ENCODE measurements around the gene TTR. TPM values are rescaled to one million over a fixed set of nuclear protein-coding genes. Genes with fewer than 3 reads are reported as not detected.

The TTR gene
- total RNA-seq, 4 donors from 2014 or later = 2.5 TPM; not detected in 3

DNA sequence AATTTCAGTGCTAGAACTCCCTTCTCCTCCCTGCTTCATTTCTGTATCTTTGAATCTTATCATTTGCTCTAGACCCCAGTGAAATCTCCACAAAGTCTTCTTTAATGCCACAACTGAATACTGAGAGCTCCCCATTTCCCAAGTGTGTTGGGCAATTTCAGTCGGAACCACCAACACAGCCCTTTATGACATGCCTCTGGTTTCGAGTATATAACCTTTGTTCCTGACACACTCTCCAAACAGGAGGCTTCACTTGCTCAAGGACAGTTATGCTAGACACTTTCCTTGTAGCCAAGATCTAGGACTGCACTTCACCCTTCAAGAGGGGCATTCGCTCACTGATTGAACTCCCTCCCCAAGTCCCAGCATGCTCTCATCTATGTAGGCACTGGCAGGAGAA, 18.6 kb upstream of the TTR start:
- no peaks in the 10 kb centered on the region for H3K9me3 ChIP-seq
- H3K36me3 ChIP-seq = no peaks in the 10 kb centered on the region
- no peaks in the 10 kb centered on the region for H3K27me3 ChIP-seq
- no peak overlapping the region for H3K27ac ChIP-seq
- TF ChIP-seq POLR2A (IDR thresholded peaks at IDR 0.05) = no peak
- TF ChIP-seq, protein P1, sequence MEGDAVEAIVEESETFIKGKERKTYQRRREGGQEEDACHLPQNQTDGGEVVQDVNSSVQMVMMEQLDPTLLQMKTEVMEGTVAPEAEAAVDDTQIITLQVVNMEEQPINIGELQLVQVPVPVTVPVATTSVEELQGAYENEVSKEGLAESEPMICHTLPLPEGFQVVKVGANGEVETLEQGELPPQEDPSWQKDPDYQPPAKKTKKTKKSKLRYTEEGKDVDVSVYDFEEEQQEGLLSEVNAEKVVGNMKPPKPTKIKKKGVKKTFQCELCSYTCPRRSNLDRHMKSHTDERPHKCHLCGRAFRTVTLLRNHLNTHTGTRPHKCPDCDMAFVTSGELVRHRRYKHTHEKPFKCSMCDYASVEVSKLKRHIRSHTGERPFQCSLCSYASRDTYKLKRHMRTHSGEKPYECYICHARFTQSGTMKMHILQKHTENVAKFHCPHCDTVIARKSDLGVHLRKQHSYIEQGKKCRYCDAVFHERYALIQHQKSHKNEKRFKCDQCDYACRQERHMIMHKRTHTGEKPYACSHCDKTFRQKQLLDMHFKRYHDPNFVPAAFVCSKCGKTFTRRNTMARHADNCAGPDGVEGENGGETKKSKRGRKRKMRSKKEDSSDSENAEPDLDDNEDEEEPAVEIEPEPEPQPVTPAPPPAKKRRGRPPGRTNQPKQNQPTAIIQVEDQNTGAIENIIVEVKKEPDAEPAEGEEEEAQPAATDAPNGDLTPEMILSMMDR (IDR thresholded peaks at IDR 0.05) = no peak
- H3K4me3 ChIP-seq = no peak overlapping the region
- no peaks in the 10 kb centered on the region for H3K4me1 ChIP-seq
- DNase-seq = no peak

DNA sequence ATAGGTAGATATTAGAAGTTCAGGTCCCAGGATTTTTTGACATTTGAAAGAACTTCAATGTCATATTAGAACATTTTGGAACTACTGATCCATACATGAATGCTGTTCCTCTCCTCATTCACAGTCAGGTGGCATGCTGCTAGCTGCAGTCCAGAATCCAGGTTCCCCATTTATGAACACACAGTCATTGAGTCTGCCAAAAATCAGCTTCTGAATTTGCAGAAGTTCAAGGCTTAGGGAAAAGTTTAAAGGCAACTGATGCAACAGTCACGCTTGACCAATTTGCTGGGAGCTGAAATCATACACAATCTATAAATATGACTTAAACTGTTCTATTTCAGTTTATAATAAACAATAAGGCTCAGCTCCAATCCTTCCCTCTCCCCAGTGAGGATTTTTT, 17.3 kb upstream of the TTR start:
- no peak for DNase-seq
- H3K9me3 ChIP-seq = no peaks in the 10 kb centered on the region
- H3K27me3 ChIP-seq = no peaks in the 10 kb centered on the region
- no peak for TF ChIP-seq POLR2A (IDR thresholded peaks at IDR 0.05)
- TF ChIP-seq, protein P1 (IDR thresholded peaks at IDR 0.05) = no peak
- H3K4me3 ChIP-seq = no peak overlapping the region
- H3K36me3 ChIP-seq = no peaks in the 10 kb centered on the region
- no peaks in the 10 kb centered on the region for H3K4me1 ChIP-seq
- no peak overlapping the region for H3K27ac ChIP-seq

DNA sequence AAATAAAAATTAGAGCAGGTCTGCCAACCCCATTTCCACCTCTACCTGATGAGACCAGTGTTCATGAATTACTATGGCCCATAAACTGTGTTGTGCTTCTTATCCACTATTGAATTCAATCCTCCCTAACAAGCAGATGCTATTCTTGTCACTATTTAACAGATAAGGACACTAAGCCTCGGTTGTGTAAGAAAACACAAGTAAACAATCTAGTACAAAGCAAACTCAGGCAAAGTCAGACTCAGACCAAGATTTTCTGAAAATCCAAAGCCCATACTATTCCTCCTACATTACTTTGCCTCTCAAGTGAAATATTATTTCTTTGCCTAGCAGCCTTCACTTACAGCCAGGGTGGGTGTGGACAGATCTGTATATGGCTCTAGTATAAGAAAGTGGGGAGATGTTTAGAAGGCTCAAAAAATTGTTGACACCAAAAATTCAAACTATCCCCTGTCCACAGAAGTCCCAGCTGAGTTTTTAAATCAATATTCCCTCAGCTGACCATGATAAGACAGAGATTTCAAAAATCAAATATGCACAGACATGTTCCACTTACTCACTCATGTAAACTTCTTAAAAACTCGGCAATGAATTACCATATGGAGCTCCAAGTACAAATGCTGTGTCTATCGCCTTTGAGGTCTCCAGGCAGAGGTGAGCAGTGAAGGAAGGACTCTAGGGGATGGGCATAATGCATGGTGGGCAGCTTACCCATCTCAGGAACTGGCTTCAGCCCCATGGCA, 16.0 kb upstream of the TTR start:
- no peaks in the 10 kb centered on the region for H3K36me3 ChIP-seq
- no peaks in the 10 kb centered on the region for H3K27me3 ChIP-seq
- no peaks in the 10 kb centered on the region for H3K9me3 ChIP-seq
- TF ChIP-seq, protein P1 (IDR thresholded peaks at IDR 0.05) = no peak
- TF ChIP-seq POLR2A (IDR thresholded peaks at IDR 0.05) = no peak
- no peak for DNase-seq
- no peaks in the 10 kb centered on the region for H3K4me1 ChIP-seq
- no peak overlapping the region for H3K27ac ChIP-seq
- no peak overlapping the region for H3K4me3 ChIP-seq

DNA sequence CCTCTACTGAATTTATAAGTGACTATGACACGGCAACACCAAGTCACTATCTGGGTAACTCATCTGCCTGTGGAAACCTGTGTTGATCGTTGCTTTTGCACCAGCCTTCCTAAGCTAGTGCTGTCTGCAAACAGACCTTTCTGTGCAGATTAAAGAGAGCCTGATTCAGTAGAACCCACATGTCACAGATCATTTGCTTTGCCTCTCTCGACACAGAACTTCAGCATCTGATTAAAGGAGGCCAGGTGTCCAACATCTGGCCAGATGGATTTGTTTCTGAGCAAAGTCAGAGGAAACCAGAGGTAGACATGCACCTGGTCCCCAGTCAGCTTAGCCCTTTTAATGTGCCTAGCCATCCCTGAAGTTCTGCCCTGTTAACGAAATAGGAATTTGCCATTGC, 15.0 kb upstream of the TTR start:
- TF ChIP-seq, protein P1 (IDR thresholded peaks at IDR 0.05) = no peak
- TF ChIP-seq POLR2A (IDR thresholded peaks at IDR 0.05) = no peak
- no peaks in the 10 kb centered on the region for H3K27me3 ChIP-seq
- H3K4me1 ChIP-seq = no peaks in the 10 kb centered on the region
- no peaks in the 10 kb centered on the region for H3K9me3 ChIP-seq
- no peak overlapping the region for H3K4me3 ChIP-seq
- no peaks in the 10 kb centered on the region for H3K36me3 ChIP-seq
- no peak overlapping the region for H3K27ac ChIP-seq
- no peak for DNase-seq

DNA sequence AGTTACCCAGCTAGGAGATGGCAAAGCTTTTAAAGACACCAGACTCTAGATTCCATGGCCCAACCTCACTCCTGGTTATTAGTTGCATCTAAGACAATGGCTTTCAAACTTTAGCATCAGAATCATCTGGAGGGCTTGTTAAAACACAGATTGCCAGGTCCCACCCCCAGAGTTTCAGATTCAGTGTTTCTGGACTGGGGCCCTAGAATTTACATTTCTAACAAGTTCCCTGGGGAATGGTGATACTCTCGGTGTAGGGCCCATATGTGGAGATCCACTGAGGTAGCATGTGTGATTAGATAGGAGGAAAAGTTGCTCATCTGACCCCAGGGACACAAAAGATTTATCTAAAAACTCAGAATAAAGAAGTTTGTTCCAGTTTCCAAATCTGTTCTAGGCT, 14.5 kb upstream of the TTR start:
- H3K27ac ChIP-seq = no peak overlapping the region
- H3K36me3 ChIP-seq = no peaks in the 10 kb centered on the region
- no peak overlapping the region for H3K4me3 ChIP-seq
- no peaks in the 10 kb centered on the region for H3K27me3 ChIP-seq
- H3K9me3 ChIP-seq = no peaks in the 10 kb centered on the region
- TF ChIP-seq POLR2A (IDR thresholded peaks at IDR 0.05) = no peak
- TF ChIP-seq, protein P1 (IDR thresholded peaks at IDR 0.05) = no peak
- no peaks in the 10 kb centered on the region for H3K4me1 ChIP-seq
- no peak for DNase-seq

All from Peyer's patch (tissue), 4 donors.